GM12865 (cell line): ENCODE measurements around the gene NDUFA12.
A peak's percentile ranks its signal among the peaks of the same experiment; 100 is the strongest.
"Not testable (repeated sequence)": the region's sequence is repeated elsewhere in the genome, so short reads cannot be mapped to it uniquely, and the experiment has no call there.

Experiments used
- DNase-seq: peaks from one replicate; pipeline ENCODE4 v3.0.0; 2010; ENCODE audit warnings: low read depth
- H3K4me3 ChIP-seq: 2 replicates; pipeline ENCODE4 v1.5.1; 2011; ENCODE audit warnings: mild to moderate bottlenecking, low read depth, low read length, control low read depth
- CTCF ChIP-seq: IDR thresholded peaks from 2 replicates; pipeline ENCODE4 v1.5.1; 2011; ENCODE audit warnings: low read length, control low read depth, low read depth, inconsistent platforms; ENCODE audit not compliant: insufficient read depth; ENCODE audit errors: missing control alignments

NDUFA12 gene

GRCh38 chr12:94997061-94997460 lies 6.4 kb downstream of the NDUFA12 start:
- no peak for DNase-seq
- TF ChIP-seq CTCF, result no peak
- no peak overlapping the region for H3K4me3 ChIP-seq

GRCh38 chr12:94994312-94994711 lies 9.2 kb downstream of the NDUFA12 start:
- H3K4me3 ChIP-seq, result no peak overlapping the region
- TF ChIP-seq CTCF, result no peak
- DNase-seq, result no peak

- not testable (repeated sequence) for H3K4me3 ChIP-seq, DNase-seq
Measured at GRCh38 chr12:94993855-94994254, 9.6 kb downstream of the NDUFA12 start.

GRCh38 chr12:94990222-94990621 lies 13.3 kb downstream of the NDUFA12 start:
- no peak for TF ChIP-seq CTCF
- peak; percentile 13 for DNase-seq
- no peak overlapping the region for H3K4me3 ChIP-seq

GRCh38 chr12:94988471-94988870 lies 15.0 kb downstream of the NDUFA12 start:
- TF ChIP-seq CTCF, result no peak
- no peak overlapping the region for H3K4me3 ChIP-seq
- DNase-seq, result no peak

- DNase-seq, result no peak
- TF ChIP-seq CTCF, result no peak
- no peak overlapping the region for H3K4me3 ChIP-seq
Measured at GRCh38 chr12:94987801-94988200, 15.7 kb downstream of the NDUFA12 start.

GRCh38 chr12:94987076-94987669 lies 16.3 kb downstream of the NDUFA12 start:
- no peak for DNase-seq
- H3K4me3 ChIP-seq, result no peak overlapping the region
- no peak for TF ChIP-seq CTCF

GRCh38 chr12:94985099-94985498 lies 18.4 kb downstream of the NDUFA12 start:
- DNase-seq, H3K4me3 ChIP-seq: not testable (repeated sequence)
